Activated CD4-positive, alpha-beta memory T cell treated with anti-CD3 and anti-CD28 coated beads, Interleukin-2, amount 10 ng/mL, durations not matched to agents 7 days and 5 days (primary cell): ENCODE measurements around the gene BAK1. TPM values are rescaled to one million over a fixed set of nuclear protein-coding genes. Genes with fewer than 3 reads are reported as not detected.
A peak's percentile ranks its signal among the peaks of the same experiment; 100 is the strongest.

ENCODE experiments used
- CTCF ChIA-PET: fragments of 350-600 bp; sonication (Branson Sonifier 250); formaldehyde crosslinking; loops from one replicate; lab custom pipeline; 2021; ENCODE audit warnings: antibody characterized with exemption, inconsistent platforms; lab: Charles Lee
- POLR2A ChIA-PET: fragments of 350-600 bp; sonication (Branson Sonifier 250); formaldehyde crosslinking; loops from one replicate; lab custom pipeline; 2021; ENCODE audit warnings: antibody characterized with exemption; lab: Charles Lee
- DNase-seq: peaks from one replicate; pipeline ENCODE4 v3.0.0-alpha.2; 2020
- H3K27ac Mint-ChIP-seq: one replicate; pipeline ENCODE4 v1.8.0; 2021; ENCODE audit warnings: mild to moderate bottlenecking, mixed read lengths
- H3K27me3 Mint-ChIP-seq: one replicate; pipeline ENCODE4 v1.8.0; 2021; ENCODE audit warnings: mixed read lengths
- H3K36me3 Mint-ChIP-seq: one replicate; pipeline ENCODE4 v1.8.0; 2021; ENCODE audit warnings: low read depth, mixed read lengths
- H3K4me1 Mint-ChIP-seq: one replicate; pipeline ENCODE4 v1.8.0; 2021; ENCODE audit warnings: mixed read lengths
- H3K4me3 Mint-ChIP-seq: one replicate; pipeline ENCODE4 v1.8.0; 2021; ENCODE audit warnings: mild to moderate bottlenecking, mixed read lengths
- H3K9me3 Mint-ChIP-seq: one replicate; pipeline ENCODE4 v1.8.0; 2021; ENCODE audit warnings: mixed read lengths
- total RNA-seq, 2 experiments: library from RNA; stranded (reverse); gene quantifications; one replicate each; pipeline ENCODE4 v1.2.3, GENCODE V29; 2021

Gene BAK1
- 100 to 1,000 TPM in 1 of 2 experiments, 10 to 100 TPM in 1; 97.9 to 100 TPM for total RNA-seq

DNA sequence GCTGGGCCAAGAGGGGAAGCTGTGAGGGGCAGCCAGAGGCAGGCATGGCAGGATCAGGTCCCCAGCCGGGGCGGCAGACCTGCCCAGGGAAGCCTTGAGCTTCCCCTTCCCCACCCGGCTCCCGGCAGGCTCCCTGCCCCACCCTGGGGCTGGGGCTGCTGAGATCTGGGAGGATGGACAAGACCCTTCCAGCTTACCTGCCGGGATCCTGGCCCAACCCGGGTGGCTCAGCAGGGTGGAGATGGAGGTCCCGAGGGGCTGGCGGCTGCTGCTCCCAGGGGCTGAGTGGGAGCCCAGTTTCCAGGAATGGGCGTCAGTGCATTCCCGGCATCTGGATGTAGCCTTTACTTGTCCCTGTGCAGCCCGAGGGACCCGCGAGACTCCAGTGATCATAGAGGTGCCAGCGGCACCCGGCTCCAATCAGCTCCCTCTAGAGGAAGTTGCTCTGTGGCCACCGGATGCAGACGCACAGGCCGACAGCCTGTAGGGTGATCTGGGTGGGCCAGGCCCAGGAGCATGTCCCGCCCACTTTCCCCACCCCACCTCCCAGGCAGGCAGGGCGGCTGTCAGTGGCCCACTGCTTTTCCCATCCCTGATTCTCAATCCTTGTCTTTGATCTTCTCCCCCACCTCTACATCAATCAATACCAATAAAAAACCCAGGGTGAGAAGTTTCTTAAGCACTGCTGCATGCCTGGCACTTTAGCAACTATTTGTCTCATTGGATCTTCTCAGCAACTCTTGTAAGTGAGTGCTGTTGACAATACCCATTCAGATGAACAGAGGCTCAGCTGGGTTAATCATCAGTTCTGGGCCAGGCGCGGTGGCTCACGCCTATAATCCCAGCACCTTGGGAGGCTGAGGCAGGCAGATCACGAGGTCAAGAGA is at the start of gene BAK1:
Gene BAK1 (minus strand): TSS at position 449 of the 887 bp plus-strand sequence. CDS start 2,672 bp downstream, outside the sequence.
- CTCF ChIA-PET, result interaction anchor here (0.6 to 5.9 kb wide), 23 partner anchors 7 to 189 kb away, joined by 3 to 29 read pairs (median 4); partner anchors contain the start of genes ITPR3, UQCC2 and ZBTB9

DNA sequence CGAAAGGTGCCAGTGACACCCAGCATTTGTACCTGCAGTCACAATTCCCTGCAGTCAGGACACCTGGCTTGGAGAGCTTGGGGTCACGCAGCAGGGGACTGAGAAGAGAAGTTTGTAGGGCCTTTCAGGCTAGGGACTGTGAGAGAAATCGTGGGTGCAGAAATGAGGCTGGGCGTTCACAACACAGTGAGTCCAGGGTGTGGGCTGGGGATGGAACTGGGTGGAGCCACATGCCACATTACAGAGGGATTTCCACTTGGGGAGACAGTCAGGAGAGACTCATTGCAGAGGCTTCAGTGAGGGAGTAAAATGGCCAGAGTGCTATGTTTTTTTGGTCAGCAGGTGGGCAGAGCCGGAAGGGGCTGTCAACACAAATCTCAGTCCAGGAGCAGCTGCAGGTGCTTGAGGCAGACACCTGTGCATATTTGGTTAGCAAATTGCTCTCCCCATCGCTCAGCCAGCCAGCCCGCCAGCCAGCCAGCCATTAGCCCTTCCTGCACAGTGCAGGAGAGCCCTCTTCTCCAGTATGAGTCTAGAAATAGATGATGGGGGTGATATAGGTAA is 48.4 kb upstream of the BAK1 start:
- POLR2A ChIA-PET, result no interaction called here
- H3K4me1 Mint-ChIP-seq, result peaks cover 66% of the 10 kb centered on the region
- CTCF ChIA-PET, result no interaction called here
- peaks cover 43% of the 10 kb centered on the region for H3K36me3 Mint-ChIP-seq
- H3K9me3 Mint-ChIP-seq, result no peaks in the 10 kb centered on the region
- no peaks in the 10 kb centered on the region for H3K27me3 Mint-ChIP-seq
- peak overlapping the region; percentile 28 for H3K27ac Mint-ChIP-seq
- no peak overlapping the region for H3K4me3 Mint-ChIP-seq
- no peak for DNase-seq

More for the DNA sequence above, at the start of gene BAK1:
- Mint-ChIP-seq H3K27ac (peak within 1 kb of the TSS; percentile 96), H3K4me3 (peak within 1 kb of the TSS; percentile 94), H3K4me1 (peaks cover 45% of the 10 kb centered on the region), H3K36me3 (peaks cover 48% of the 10 kb centered on the region), H3K9me3 (no peaks in the 10 kb centered on the region), H3K27me3 (no peaks in the 10 kb centered on the region)
- DNase-seq, result peak; percentile 90
- POLR2A ChIA-PET, result interaction anchor here (0.7 to 4.0 kb wide), 27 partner anchors 7 to 608 kb away, joined by 3 to 71 read pairs (median 5); partner anchors contain the start of genes CUTA, ITPR3, KIFC1 and SYNGAP1

DNA sequence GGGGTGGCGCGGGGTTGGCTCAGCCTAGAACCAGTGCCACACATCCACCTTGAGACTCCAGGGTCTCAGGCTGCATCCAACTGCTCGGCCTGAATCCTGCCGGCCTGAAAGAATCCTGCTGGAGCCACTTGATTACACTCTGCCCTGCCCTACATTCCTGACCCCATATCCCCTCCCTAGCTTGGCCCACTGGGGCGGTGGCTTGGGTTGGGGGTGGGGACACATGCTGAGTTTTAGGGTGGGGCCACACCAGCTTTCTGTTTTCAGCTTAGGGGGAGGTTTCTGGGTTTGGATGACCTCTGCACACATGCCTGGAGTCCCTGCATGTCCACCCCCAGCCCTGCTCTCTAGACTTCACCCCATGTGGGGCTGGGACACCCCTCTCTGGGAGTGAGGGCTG is 47.8 kb upstream of the BAK1 start:
- DNase-seq, result no peak
- Mint-ChIP-seq H3K27ac (no peak overlapping the region), H3K4me3 (no peak overlapping the region), H3K36me3 (peaks cover 43% of the 10 kb centered on the region), H3K9me3 (no peaks in the 10 kb centered on the region), H3K27me3 (no peaks in the 10 kb centered on the region), H3K4me1 (peaks cover 67% of the 10 kb centered on the region)
- ChIA-PET CTCF (interaction anchor here (1.0 kb wide), 1 partner anchor 73 kb away, joined by 3 read pairs; no protein-coding TSS in a partner anchor), POLR2A (no interaction called here)

DNA sequence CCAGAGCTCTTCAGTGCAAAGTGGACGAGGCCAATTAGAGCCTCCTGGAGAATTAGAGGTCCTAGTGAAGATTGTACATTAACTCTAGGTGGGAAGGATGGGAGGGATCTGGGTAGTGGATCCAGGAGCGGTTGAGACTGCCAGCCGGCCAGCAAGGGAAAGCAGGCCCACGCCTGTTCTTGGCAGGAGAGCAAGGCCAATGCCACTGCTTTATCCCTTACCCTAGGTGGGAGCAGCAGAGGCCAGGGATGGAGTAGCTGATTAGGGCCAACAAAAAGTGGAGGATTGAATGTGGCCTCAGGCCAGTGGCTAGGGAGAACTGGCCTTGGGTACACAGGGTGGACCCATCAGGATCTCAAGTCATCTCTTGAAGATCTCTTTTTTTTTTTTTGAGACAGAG is 44.8 kb upstream of the BAK1 start:
- ChIA-PET CTCF (interaction anchor here (0.5 kb wide), 1 partner anchor 281 kb away, joined by 7 read pairs; no protein-coding TSS in a partner anchor), POLR2A (no interaction called here)
- Mint-ChIP-seq H3K36me3 (peaks cover 28% of the 10 kb centered on the region), H3K27ac (no peak overlapping the region), H3K9me3 (no peaks in the 10 kb centered on the region), H3K4me1 (peaks cover 57% of the 10 kb centered on the region), H3K4me3 (no peak overlapping the region), H3K27me3 (no peaks in the 10 kb centered on the region)
- DNase-seq, result no peak

DNA sequence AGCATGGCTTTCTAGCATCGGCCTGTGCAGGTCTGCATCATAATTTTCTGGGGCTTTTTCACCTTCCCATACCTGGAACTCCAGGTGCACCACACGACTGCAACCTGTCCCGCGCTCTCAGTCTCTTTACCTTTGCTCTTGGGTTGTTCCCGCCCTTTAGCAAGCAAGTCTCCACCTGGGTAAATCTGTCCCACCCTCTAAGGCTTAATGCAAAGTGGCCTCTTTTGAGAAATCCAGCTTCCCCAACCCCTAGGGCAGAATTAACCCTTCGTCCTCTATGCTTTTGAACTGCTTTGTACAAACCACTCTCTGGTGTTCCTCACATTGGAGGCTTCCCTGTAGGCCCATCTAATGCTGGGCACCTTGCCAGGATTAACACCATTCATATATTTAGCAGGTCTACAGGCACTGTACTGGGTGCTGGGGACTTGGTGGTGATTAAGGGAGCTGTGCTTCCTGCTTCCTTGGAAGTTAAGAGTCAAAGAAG is 43.9 kb upstream of the BAK1 start:
- POLR2A ChIA-PET, result interaction anchor here (1.4 kb wide), 1 partner anchor 87 kb away, joined by 3 read pairs; no protein-coding TSS in a partner anchor
- H3K27ac Mint-ChIP-seq, result peak overlapping the region; percentile 11

DNA sequence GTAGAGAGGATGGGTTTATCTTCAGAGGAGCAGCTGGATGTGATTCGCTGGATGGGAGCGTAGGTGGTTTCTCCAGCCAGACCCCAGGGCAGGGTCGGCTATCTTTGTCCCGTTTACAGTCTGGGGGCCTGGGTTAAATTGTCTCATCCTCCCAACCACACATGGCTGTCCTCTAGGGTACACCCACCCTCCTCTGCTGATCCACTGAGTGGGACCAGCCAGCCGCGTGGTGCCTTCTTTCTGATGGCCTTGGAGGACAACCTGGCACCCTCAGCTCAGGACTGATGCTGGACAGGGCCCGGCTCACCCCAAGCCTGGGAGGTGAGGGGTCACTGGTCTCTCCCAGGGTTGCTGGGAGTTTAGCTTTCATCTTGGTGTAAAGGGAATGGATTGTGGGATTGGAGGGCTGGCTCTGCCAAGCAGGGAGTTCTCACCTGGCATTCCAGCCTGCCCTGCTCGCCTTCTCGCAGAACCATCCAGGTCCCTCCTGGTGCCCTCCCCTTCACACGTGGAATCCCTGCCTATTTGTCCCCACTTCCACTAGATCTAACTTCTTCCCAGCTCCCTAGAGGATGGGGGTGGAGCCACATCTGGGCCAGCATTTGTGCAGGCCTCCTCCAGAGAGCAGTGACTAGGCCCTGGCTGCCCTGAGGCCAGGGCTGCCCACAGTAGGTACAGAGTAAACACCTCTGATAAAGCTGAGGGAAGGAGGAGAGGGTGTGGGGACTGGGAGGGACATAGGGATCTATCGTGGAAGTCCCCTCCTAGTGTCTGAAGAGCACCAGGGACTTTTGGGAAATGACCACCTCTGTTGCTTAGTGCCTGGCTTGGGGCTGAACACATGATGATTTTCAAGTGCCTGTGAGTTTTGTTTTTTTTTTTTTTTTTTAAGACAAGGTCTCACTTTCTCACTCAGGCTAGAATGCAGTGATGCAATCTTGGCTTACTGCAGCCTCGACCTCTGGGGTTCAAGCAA is 42.7 kb upstream of the BAK1 start:
- Mint-ChIP-seq H3K27ac (peak overlapping the region; percentile 80), H3K9me3 (no peaks in the 10 kb centered on the region), H3K4me3 (peak overlapping the region; percentile 91), H3K36me3 (peaks cover 20% of the 10 kb centered on the region), H3K27me3 (no peaks in the 10 kb centered on the region), H3K4me1 (peaks cover 64% of the 10 kb centered on the region)
- DNase-seq, result no peak
- POLR2A ChIA-PET, result interaction anchor here (0.9 to 3.9 kb wide), 20 partner anchors 9 to 651 kb away, joined by 3 to 29 read pairs (median 8); partner anchors contain the start of genes BAK1, HMGA1, KIFC1 and UQCC2
- CTCF ChIA-PET, result interaction anchor here (0.9 to 3.3 kb wide), 5 partner anchors 15 to 232 kb away, joined by 3 to 20 read pairs (median 5); no protein-coding TSS in a partner anchor

More for the DNA sequence above, 43.9 kb upstream of the BAK1 start:
- CTCF ChIA-PET, result interaction anchor here (0.9 kb wide), 1 partner anchor 77 kb away, joined by 4 read pairs; no protein-coding TSS in a partner anchor
- Mint-ChIP-seq H3K9me3 (no peaks in the 10 kb centered on the region), H3K4me1 (peaks cover 66% of the 10 kb centered on the region), H3K27me3 (no peaks in the 10 kb centered on the region), H3K36me3 (peaks cover 28% of the 10 kb centered on the region), H3K4me3 (peak overlapping the region; percentile 91)
- no peak for DNase-seq

DNA sequence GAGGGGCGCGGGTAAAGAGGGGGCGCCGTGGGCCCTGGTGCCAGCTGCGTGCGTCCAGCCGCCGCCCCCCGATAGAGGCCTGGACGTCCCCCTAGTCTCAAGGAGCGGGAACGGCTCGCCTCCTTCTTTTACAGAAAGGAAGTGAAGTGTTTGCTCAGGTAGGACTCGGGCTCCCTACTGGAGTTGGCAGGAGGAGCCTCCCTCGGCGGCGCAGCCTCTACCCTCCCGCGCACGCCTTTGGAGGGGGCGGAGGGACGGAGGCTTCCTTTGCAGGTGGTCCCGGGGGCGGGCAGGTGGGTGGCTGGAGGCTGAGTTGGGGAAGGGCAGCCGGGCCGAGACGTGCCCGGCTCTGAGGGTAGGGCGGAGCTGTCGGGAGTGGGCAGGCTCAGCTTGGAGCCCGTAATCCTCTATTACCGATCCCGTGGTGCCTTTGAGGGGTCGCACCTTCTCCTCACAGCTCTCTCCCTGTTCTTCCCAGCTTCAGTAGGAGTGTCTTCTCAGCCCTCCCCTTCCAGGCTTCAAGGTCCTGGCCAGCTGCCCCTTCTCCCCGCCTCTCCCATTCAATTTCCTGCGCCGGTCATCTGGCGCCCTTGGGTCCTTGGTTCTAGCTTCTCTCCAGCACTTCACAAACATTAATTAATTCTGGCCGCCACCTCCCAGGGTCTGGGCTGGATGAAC is 41.8 kb upstream of the BAK1 start:
- CTCF ChIA-PET, result interaction anchor here (0.9 to 3.3 kb wide), 11 partner anchors 8 to 231 kb away, joined by 3 to 20 read pairs (median 5); partner anchors contain the start of genes BAK1 and UQCC2
- peak; percentile 48 for DNase-seq
- H3K4me3 Mint-ChIP-seq, result peak overlapping the region; percentile 91
- H3K4me1 Mint-ChIP-seq, result peaks cover 61% of the 10 kb centered on the region
- no peaks in the 10 kb centered on the region for H3K27me3 Mint-ChIP-seq
- H3K9me3 Mint-ChIP-seq, result no peaks in the 10 kb centered on the region
- POLR2A ChIA-PET, result interaction anchor here (0.6 to 3.9 kb wide), 31 partner anchors 9 to 650 kb away, joined by 3 to 29 read pairs (median 5); partner anchors contain the start of genes BAK1, CUTA, HMGA1 and KIFC1
- H3K36me3 Mint-ChIP-seq, result peaks cover 20% of the 10 kb centered on the region
- H3K27ac Mint-ChIP-seq, result peak overlapping the region; percentile 80

DNA sequence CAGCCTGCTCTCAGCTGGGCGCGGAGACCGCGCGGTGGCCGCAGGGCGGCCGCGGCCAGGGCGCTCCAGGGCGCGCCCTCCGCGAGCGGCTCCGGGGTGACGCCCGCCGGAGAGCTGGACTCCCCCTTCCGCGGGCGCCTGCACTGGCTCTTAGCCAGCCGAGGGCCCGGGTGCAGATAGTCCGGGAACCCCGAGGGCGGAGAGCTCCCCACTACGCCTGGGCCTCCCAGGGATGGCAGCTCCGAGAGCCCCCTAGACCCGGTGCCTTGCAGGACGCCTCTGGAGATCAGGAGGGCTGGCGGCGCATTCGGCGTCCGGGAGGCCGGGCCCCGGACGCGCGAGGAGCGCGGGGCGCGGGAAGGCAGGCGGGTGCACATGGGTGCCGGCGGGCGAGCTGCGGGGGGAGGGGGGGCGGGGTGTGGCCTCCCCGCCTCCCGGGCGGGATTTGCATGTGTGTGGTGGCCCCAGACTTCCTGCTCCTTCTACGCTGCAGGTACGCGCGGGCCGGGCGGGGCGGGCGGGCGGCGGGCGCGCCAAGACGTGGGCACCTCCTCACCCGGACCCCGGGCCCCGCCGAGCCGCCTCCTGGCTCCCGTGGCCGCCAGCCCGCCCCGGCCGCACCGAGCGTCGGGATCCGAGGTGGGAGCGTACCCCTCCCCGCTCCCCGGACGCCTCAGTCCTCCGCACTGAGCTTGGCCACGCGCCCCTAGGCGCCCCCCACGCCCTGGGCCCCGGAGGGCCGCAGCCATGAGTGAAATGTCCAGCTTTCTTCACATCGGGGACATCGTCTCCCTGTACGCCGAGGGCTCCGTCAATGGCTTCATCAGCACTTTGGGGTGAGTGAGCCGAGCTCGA is 41.0 kb upstream of the BAK1 start, which contains the start of gene ITPR3:
Gene ITPR3 (plus strand): TSS at position 467 of the 855 bp plus-strand sequence. CDS start 281 bp downstream, at position 748.
- Mint-ChIP-seq H3K9me3 (no peaks in the 10 kb centered on the region), H3K36me3 (peaks cover 20% of the 10 kb centered on the region), H3K4me1 (peaks cover 58% of the 10 kb centered on the region), H3K4me3 (peak within 1 kb of the TSS; percentile 94), H3K27me3 (no peaks in the 10 kb centered on the region), H3K27ac (peak within 1 kb of the TSS; percentile 93)
- ChIA-PET CTCF (interaction anchor here (0.9 to 3.3 kb wide), 13 partner anchors 9 to 230 kb away, joined by 3 to 20 read pairs (median 5); partner anchors contain the start of genes BAK1 and UQCC2), POLR2A (interaction anchor here (0.6 to 3.9 kb wide), 28 partner anchors 8 to 649 kb away, joined by 3 to 29 read pairs (median 6); partner anchors contain the start of genes BAK1, CUTA, HMGA1 and UQCC2)
- DNase-seq, result peak; percentile 84

DNA sequence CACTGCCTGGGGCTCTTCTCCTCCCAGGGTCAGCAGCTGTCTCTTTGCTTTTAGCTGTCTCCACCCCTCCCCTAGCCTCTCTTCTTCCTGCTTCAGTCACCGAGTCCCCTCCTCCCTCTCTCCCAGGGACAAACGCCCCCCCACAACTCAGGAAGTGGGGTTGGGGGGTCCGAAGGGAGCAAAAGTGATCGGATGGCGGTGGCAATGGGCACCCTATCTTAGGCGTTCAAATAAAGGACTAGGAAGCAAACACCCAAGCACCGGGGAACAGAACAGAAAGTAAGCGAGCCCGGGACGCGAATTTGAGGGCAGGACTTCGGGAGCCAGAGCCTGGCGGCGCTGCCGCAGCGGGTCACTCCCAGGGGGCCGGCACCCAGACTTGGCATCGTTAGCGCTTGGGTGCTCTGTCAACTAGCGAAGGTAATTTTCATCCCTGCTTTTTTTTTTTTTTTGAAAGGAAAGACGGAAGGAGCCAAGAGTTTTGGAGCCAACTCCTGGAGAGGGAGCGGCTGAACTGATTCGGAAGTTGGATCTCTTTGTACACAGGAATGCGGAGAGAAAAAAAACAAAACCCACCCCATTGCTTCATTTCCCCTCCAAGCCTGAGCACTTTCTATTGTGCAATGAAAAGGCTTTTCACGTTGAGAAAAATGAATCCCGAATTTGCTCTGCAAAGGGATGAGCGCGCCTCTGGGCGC is 40.2 kb upstream of the BAK1 start:
- ChIA-PET POLR2A (interaction anchor here (0.7 to 3.9 kb wide), 21 partner anchors 11 to 646 kb away, joined by 3 to 29 read pairs (median 6); partner anchors contain the start of genes BAK1, CUTA, UQCC2 and ZBTB9), CTCF (interaction anchor here (0.7 to 3.3 kb wide), 10 partner anchors 10 to 230 kb away, joined by 3 to 20 read pairs (median 6); partner anchors contain the start of gene BAK1)
- Mint-ChIP-seq H3K9me3 (no peaks in the 10 kb centered on the region), H3K36me3 (peaks cover 18% of the 10 kb centered on the region), H3K4me3 (peak overlapping the region; percentile 94), H3K27me3 (no peaks in the 10 kb centered on the region), H3K4me1 (peaks cover 53% of the 10 kb centered on the region), H3K27ac (peak overlapping the region; percentile 93)
- DNase-seq, result peak; percentile 53
